ENCODE measurements around the gene TCEA3.

DNA sequence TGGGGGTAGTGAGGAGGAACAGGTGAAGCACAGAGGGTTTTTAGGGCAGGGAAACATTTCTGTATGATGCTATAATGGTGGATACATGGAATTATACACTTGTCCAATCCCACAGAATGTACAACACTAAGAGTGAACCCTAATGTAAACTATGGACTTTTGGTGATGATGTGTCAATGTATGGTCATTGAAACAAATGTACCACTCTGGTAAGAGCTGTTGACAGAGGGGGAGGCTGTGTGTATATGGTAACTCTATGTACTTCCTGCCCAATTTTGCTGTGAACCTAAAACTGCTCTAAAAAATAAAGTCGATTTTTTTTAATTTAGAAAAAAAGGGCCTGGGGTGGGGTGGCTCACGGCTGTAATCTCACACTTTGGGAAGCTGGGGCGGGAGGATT, 36.5 kb upstream of the TCEA3 start:
- TF ChIP-seq POLR2AphosphoS5 (IDR thresholded peaks at IDR 0.05) (no peak), CTCF (IDR thresholded peaks at IDR 0.05) (no peak), POLR2A (IDR thresholded peaks at IDR 0.05) (no peak)

All from prostate gland (tissue), 2 donors.